ENCODE measurements around the gene CPO. TPM values are rescaled to one million over a fixed set of nuclear protein-coding genes. Genes with fewer than 3 reads are reported as not detected.
"Not testable (repeated sequence)": the region's sequence is repeated elsewhere in the genome, so short reads cannot be mapped to it uniquely, and the experiment has no call there.

The CPO gene
- total RNA-seq, 2 experiments from 2014 or later = not detected

GRCh38 chr2:206937555-206937954 lies 1.8 kb upstream of the CPO start:
- intact Hi-C loops (cut with micrococcal nuclease; ENCODE audit: unreplicated experiment) = no loop called here
- Histone ChIP-seq H3K9me3 (ENCODE audit: low read length) (no peaks in the 10 kb centered on the region), H4K20me1 (ENCODE audit: insufficient read depth, low read length) (no peaks in the 10 kb centered on the region), H3K27ac (ENCODE audit: low read depth, low read length, poor library complexity, severe bottlenecking) (no peak overlapping the region), H3K36me3 (ENCODE audit: insufficient read depth, low read length) (no peaks in the 10 kb centered on the region), H3K4me3 (ENCODE audit: low read depth, low read length, poor library complexity, severe bottlenecking) (no peak overlapping the region), H3K79me2 (ENCODE audit: insufficient read depth, low read depth, low read length) (no peaks in the 10 kb centered on the region), H3K4me1 (ENCODE audit: insufficient read depth, low read length, poor library complexity, severe bottlenecking) (no peaks in the 10 kb centered on the region), H3K9me2 (ENCODE audit: insufficient read depth, low read length) (no peaks in the 10 kb centered on the region), H3K4me2 (ENCODE audit: low read length) (no peak overlapping the region), H2AFZ (ENCODE audit: low read length) (no peak overlapping the region)
- POLR2A ChIA-PET = no interaction called here
- no peak for DNase-seq (ENCODE audit: low spot score)
- no peak for TF ChIP-seq CTCF (conservative IDR thresholded peaks at IDR 0.05; ENCODE audit: low read length)
- no peak for TF ChIP-seq EZH2phosphoT487 (IDR thresholded peaks at IDR 0.05; ENCODE audit: borderline replicate concordance, low read depth, low read length)
- CTCF ChIA-PET (ENCODE audit: unreplicated experiment) = no interaction called here
- no TSS peak for BruUV-seq (replicated peaks)

- ChIA-PET POLR2A (no interaction called here), CTCF (ENCODE audit: unreplicated experiment) (no interaction called here)
- intact Hi-C loops (cut with micrococcal nuclease; ENCODE audit: unreplicated experiment) = no loop called here
- H3K9me3 ChIP-seq (ENCODE audit: low read length) = no peaks in the 10 kb centered on the region
- no peak overlapping the region for H3K27ac ChIP-seq (ENCODE audit: low read depth, low read length, poor library complexity, severe bottlenecking)
- H4K20me1 ChIP-seq (ENCODE audit: insufficient read depth, low read length) = no peaks in the 10 kb centered on the region
- H3K79me2 ChIP-seq (ENCODE audit: insufficient read depth, low read depth, low read length) = no peaks in the 10 kb centered on the region
- no peaks in the 10 kb centered on the region for H3K4me1 ChIP-seq (ENCODE audit: insufficient read depth, low read length, poor library complexity, severe bottlenecking)
- H2AFZ ChIP-seq (ENCODE audit: low read length) = no peak overlapping the region
- no peak for DNase-seq (ENCODE audit: low spot score)
- H3K9me2 ChIP-seq (ENCODE audit: insufficient read depth, low read length) = no peaks in the 10 kb centered on the region
- BruUV-seq (replicated peaks) = no TSS peak
- H3K36me3 ChIP-seq (ENCODE audit: insufficient read depth, low read length) = no peaks in the 10 kb centered on the region
- H3K4me2 ChIP-seq (ENCODE audit: low read length) = no peak overlapping the region
- TF ChIP-seq CTCF (conservative IDR thresholded peaks at IDR 0.05; ENCODE audit: low read length) = no peak
- TF ChIP-seq EZH2phosphoT487 (IDR thresholded peaks at IDR 0.05; ENCODE audit: borderline replicate concordance, low read depth, low read length) = no peak
- no peak overlapping the region for H3K4me3 ChIP-seq (ENCODE audit: low read depth, low read length, poor library complexity, severe bottlenecking)
Observed at GRCh38 chr2:206940546-206940945, 1.2 kb downstream of the CPO start.

GRCh38 chr2:206942592-206943478 lies 3.5 kb downstream of the CPO start:
- CTCF ChIA-PET (ENCODE audit: unreplicated experiment) = no interaction called here
- Histone ChIP-seq H3K4me1 (ENCODE audit: insufficient read depth, low read length, poor library complexity, severe bottlenecking) (no peaks in the 10 kb centered on the region), H3K4me2 (ENCODE audit: low read length) (no peak overlapping the region), H3K27ac (ENCODE audit: low read depth, low read length, poor library complexity, severe bottlenecking) (no peak overlapping the region), H3K9me3 (ENCODE audit: low read length) (no peaks in the 10 kb centered on the region), H4K20me1 (ENCODE audit: insufficient read depth, low read length) (no peaks in the 10 kb centered on the region), H3K9me2 (ENCODE audit: insufficient read depth, low read length) (no peaks in the 10 kb centered on the region), H2AFZ (ENCODE audit: low read length) (no peak overlapping the region), H3K4me3 (ENCODE audit: low read depth, low read length, poor library complexity, severe bottlenecking) (no peak overlapping the region), H3K36me3 (ENCODE audit: insufficient read depth, low read length) (no peaks in the 10 kb centered on the region), H3K79me2 (ENCODE audit: insufficient read depth, low read depth, low read length) (no peaks in the 10 kb centered on the region)
- BruUV-seq (replicated peaks) = no TSS peak
- TF ChIP-seq EZH2phosphoT487 (IDR thresholded peaks at IDR 0.05; ENCODE audit: borderline replicate concordance, low read depth, low read length) (no peak), CTCF (conservative IDR thresholded peaks at IDR 0.05; ENCODE audit: low read length) (no peak)
- POLR2A ChIA-PET = no interaction called here
- DNase-seq (ENCODE audit: low spot score) = no peak
- intact Hi-C loops (cut with micrococcal nuclease; ENCODE audit: unreplicated experiment) = no loop called here

GRCh38 chr2:206953404-206953803 lies 14.1 kb downstream of the CPO start:
- H4K20me1 ChIP-seq (ENCODE audit: insufficient read depth, low read length); intact Hi-C loops (cut with micrococcal nuclease; ENCODE audit: unreplicated experiment); H3K4me2 ChIP-seq (ENCODE audit: low read length); POLR2A ChIA-PET; H2AFZ ChIP-seq (ENCODE audit: low read length); CTCF ChIA-PET (ENCODE audit: unreplicated experiment); H3K9me3 ChIP-seq (ENCODE audit: low read length); DNase-seq (ENCODE audit: low spot score); H3K36me3 ChIP-seq (ENCODE audit: insufficient read depth, low read length); H3K9me2 ChIP-seq (ENCODE audit: insufficient read depth, low read length); H3K4me3 ChIP-seq (ENCODE audit: low read depth, low read length, poor library complexity, severe bottlenecking); H3K27ac ChIP-seq (ENCODE audit: low read depth, low read length, poor library complexity, severe bottlenecking); BruUV-seq (replicated peaks); H3K79me2 ChIP-seq (ENCODE audit: insufficient read depth, low read depth, low read length); H3K4me1 ChIP-seq (ENCODE audit: insufficient read depth, low read length, poor library complexity, severe bottlenecking): not testable (repeated sequence)
